GM21723 (cell line): Measurements from ENCODE around the gene CDH11.

ENCODE experiments used
- ATAC-seq: cut with Tn5 transposase; IDR thresholded peaks from one replicate; pipeline ENCODE4 v1.9.1; 2021; ENCODE audit warnings: mild to moderate bottlenecking, moderate library complexity; ENCODE audit not compliant: unreplicated experiment

The CDH11 gene

DNA sequence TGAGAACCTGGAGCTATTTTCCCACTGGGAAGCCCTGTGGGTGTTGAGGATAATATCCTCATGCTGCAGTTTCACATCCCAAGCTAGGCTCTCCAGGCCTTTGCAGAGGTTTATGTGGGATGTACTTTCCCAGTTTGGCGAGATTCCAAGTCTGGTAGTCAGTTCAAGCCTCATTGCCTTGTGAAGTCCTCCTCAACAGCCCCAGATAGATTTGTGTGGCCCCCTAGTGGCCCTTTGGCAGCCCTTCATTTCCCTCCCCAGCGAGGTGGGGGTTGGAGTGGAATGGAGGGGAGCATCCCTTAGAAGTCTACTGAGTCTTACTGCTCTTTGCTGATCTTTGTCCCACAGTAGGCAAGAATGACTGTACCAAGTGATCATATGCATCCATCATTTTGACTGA lies 137.9 kb downstream of the CDH11 start:
- no peak for ATAC-seq

DNA sequence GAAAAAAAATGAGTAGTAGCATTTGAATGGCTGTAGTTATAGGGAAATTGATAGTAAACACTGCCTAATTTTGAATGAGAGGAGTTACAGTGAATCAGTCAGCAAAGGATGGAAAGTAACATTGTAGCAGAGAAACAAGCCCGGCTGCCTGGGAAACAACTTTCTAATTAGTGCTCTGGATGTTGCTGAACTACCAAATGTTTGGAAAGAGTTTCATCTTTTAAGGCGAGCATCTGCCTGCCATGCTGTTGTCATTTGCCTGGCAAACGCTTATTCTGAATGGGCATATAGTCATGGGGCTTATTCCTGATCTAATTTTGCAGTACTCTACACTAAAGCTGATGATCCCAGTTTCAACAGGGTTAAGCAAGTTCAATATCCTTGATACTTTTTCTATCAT lies 138.6 kb downstream of the CDH11 start:
- ATAC-seq, result no peak

DNA sequence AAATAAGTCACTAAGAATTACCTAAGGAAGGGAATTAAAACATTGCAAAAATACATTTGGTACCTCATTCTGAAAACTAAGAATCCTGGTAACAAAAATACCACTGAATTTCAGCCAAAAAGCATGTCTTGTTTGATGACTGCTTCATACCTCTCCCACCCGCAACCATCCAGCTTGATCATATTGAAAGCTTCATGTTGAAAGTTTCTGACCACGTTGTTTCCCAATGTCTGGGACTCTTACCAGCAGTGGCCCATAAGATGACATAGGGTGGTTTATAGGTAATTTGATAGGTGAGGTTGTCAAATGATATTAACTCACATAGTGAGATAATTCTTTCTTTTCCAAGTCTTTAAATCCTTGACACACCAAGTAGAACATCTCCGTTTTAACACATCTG lies 139.3 kb downstream of the CDH11 start:
- ATAC-seq, result no peak

DNA sequence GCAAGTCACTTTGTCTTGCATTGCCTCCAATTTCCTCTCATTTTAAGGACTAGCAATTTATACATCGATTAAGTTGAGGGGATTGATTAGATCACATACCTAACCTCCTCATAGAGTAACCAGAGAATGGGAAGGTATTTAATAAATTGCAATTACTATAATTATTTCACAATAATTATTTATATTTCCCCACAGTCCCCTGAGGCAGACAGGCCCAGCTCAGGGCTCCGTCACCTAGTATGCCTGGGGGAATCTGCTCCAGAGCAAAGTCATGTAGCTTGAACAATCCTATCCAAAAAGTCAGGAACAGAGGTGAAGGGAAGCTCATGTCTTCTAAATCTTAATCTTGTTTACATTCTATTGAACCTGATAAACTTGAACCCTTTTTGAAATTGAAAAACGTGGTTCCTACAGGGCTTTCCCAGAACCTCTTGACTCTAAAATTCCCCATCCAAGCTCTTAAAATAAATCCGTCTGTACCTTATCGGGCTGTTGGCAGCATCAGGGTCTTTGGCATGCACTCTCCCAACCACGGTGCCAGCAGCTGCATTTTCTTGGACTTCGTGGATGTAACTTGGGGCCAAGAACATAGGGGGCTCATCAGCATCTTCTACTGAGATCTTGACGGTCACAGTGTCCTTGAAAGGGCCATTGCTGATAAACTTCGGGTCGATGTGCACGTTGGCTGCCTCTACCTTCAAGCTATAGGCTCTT lies 140.1 kb downstream of the CDH11 start:
- no peak for ATAC-seq

DNA sequence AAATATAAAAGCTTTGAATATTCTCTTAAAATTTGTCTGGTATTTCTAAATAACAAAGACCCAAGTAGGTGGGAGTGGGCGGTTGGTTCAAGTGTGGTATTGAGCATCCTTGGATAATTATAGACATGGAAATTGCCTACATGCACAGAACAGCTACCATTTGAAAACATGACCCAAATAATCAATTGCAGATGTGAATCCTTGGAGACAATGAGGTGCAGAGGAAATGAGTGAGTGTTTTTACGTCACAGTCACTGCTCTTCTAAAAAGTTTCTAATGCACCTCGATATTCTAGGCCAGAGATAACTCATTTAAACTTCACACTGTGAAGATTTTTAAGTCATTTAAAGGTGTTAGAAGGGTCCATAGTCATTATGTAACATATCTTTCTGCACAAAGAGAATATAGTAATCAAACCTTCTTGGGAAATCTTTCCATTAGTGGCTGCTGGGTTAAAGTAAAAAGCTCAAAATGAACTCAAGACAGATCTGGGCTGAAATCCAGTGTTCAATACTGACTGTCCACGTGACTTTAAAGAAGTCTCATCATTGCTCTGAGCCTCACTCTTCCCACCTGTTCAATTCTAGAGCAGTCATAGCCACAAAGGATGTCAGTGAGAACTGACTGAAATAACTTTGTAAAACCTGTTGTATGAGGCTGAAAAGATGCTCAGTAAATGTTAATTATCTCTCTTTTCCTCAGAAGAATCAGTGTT lies 144.5 kb downstream of the CDH11 start:
- ATAC-seq, result no peak

GRCh38 chr16:64975821-64976220 lies 146.0 kb downstream of the CDH11 start:
- no peak for ATAC-seq

DNA sequence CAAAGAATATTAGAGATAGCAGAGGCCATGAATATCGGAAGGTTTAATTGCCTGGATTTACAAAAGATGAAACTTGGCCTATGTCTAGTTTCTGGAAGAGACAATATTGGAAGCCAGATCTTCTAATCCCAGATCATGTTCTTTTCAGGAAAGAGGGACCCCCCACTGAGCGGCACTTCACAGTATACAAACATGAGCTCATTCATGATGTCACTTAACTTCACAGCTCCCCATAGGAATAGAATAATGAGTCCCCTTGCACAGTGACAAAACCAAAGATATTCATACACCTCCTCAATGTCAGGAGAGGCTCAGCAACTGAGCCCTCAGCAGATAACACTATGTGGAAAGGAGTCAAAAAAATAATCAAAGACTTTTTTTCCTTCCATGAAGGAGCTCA lies 147.5 kb downstream of the CDH11 start:
- no peak for ATAC-seq

- ATAC-seq, result no peak
These were observed 148.7 kb downstream of the CDH11 start for GRCh38 chr16:64973171-64973570.

GRCh38 chr16:64971171-64971570 lies 150.7 kb downstream of the CDH11 start:
- ATAC-seq, result no peak

DNA sequence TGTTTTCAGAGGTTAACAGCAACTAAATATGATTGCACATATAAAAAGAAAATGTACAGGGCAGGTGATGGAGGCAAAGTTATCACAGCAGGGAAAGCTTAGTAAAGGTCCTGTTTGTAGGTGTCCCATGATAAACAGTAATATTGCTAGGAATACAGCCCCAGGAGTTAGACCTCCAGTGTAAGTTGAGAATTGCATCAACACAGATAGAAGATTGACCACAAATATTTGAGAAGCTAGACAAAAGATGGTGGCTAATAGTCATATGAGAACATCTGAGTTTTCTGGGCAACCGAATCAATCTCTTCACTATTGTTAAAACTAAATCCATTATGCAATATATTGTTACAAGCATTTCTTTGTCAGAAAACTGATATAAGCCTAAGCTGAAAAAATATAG lies 152.6 kb downstream of the CDH11 start:
- ATAC-seq, result no peak

DNA sequence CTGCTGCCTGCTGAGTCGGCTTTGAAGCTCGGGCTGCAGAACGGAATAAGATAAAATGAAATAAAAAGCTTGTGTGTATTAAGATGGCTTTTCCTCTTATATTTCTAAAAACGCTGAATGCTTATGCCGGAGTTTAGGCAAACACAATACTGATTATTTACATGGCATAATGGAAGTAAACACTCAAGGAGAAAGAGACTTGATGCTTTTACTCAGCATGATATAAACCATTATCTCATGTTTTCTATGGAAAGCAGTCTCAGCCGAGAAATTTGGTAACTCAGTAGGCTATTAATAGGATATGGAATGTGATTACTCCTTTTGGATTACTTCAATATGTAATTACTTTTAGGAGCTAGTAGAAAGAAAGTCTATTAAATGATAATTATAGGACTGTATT lies 153.3 kb downstream of the CDH11 start:
- no peak for ATAC-seq

- no peak for ATAC-seq
These were observed 157.7 kb downstream of the CDH11 start for GRCh38 chr16:64964126-64964540.

- ATAC-seq, result no peak
These were observed 159.1 kb downstream of the CDH11 start for GRCh38 chr16:64962786-64963185.

- ATAC-seq, result no peak
These were observed 164.6 kb downstream of the CDH11 start for GRCh38 chr16:64957246-64957645.

DNA sequence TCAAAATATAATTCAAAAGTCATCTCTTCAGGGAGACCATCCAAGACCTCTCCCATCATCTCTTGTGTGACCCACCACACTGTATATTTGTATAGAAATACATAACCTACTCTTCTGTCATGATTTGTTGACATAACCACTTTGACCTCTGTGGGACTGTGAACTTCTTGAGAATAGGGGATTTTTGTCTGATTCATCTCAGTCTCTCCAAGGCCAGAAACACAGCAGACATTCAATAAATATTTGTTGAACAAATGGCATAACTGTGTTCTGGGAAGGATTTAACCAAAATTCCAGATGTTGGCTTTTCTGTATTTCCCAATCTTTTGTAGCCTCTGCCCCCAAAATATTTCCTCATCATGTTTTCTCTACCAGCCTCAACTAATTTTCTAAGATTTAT lies 169.7 kb downstream of the CDH11 start:
- ATAC-seq, result no peak

DNA sequence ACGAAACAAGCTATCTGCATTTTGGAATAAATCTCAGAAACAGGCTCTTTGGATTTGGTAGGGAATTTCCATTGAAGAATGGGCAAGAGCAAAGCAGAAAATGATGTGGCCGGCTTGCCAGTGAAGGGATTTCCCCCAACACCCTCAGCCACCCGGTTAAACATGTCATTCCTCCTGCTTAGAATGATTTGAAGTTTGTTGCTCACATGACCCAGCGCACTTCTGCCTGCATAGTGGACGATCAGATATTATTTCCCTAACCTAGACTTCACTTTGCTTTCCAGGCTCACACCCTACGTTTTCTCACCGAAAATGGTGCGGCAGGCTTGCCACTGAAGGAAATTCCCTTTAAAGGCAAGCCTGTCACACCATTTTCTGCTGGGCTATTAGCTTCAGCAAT lies 170.7 kb downstream of the CDH11 start:
- ATAC-seq, result no peak

DNA sequence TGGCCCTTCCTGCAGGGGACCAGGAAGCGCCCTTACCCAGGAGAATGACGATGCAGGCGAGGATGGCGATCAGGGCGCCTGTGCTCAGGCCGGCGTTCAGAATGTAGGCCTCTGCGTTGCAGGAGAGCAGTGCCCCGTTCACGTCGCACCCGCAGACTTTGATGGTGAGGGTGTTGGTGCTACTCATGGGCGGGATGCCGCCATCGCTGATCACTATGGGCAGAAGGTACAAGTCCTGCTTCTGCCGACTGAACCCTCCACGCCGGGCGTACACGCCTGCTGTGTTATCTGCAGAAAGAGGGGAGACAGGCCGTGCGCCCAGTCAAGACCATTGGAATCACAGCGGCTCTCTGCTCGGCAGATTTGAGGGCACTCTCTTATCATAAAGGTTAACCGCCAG lies 171.1 kb downstream of the CDH11 start:
- no peak for ATAC-seq

DNA sequence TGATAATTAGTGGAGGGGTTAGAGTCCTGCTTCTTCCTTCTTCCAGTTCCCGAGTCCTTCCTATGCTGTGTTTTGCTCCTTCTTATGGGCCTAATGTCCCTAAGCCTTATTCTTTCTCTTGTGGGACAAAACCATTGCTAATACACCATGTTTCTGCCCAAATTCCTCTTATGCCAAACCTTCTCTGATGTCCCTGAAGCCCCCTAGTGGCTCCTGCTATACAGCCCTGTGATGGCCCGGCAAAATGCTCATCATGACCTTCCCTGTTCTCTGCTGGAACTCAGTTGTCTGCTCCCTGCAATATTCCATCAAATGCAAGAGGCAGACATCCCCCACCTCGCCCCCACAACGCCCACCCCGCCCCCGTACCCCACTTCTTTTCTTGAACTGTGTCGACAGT lies 171.6 kb downstream of the CDH11 start:
- ATAC-seq, result no peak

DNA sequence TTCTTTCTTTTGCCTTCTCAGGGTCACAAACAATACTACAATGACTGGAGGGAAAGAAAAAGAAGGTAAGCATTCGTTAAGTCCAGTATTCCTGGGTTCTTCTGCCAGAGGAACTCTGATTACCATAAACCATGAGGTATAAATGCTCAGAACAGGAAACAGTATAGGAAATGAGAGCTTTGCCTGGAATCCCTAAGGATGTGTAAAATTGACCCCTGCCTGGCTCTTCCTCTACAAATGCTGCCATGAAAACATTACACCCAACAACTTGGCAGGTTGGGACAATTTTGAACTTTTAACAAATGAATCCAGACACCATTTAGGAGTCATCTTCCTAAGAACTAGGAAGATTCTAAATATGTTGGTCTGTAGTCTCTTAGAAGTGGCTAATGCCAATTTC lies 173.8 kb downstream of the CDH11 start:
- no peak for ATAC-seq

DNA sequence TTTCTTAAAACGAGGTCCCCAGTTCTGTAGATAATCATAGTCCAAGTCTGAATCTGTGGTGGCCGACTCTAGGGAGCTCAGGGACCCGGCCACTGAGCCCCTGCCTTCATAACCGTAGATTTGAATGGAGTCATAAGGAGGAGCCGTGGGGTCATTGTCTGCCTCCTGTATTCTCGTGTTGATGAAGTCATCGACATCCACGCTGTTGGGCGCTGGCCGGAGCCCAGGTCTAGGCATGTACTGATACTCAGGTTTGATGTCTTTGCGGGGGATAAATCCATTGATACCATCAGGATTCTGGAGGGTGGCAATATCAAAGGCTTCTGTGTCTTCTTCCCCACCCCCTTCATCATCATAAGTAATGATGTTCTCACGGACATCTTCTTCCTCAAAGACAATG lies 174.2 kb downstream of the CDH11 start:
- no peak for ATAC-seq

GRCh38 chr16:64933885-64934284 lies 188.0 kb downstream of the CDH11 start:
- no peak for ATAC-seq

DNA sequence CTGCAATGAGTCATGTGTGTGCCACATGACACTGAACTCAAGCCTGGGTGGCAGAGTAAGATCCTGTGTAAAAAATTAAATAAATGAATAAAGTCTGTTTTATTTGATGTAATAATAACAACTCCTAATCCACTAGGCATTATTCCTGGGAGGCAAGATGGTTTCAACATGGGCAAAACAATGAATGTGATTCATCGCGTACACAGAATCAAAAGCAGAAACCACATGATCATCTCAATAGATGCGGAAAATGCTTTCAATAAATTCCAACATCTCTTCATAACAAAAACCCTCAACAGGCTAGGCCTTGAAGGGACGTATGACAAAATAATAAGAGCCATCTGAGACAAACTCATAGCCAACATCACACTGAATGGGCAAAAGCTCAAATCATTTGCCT lies 195.4 kb downstream of the CDH11 start:
- ATAC-seq, result no peak

DNA sequence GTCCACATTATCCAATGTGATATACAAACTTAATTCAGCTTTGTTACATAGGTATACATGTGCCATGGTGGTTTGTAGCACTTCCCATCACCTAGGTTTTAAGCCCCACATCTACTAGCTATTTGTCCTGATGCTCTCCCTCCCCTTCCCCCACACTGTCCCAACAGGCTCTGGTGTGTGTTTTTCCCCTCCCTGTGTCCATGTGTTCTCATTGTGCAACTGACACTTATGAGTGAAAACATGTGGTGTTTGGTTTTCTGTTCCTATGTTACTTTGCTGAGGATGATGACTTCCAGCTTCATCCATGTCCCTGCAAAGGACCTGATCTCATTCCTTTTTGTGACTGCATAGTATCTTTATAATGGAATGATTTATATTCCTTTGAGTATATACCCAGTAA lies 196.7 kb downstream of the CDH11 start:
- no peak for ATAC-seq
